HEK293T (cell line): ENCODE results near the gene TRDMT1.

ENCODE experiments used
- BHLHE40 ChIP-seq: fragments of 450-650 bp; IDR thresholded peaks from 2 replicates; pipeline ENCODE4 v1.6.1; 2016; ENCODE audit warnings: mild to moderate bottlenecking, moderate library complexity, borderline replicate concordance
- CTBP1 ChIP-seq: fragments of 450-650 bp; IDR thresholded peaks from 2 replicates; pipeline ENCODE4 v1.6.1; 2016; ENCODE audit warnings: borderline replicate concordance
- FOXM1 ChIP-seq: fragments of 450-650 bp; IDR thresholded peaks from 2 replicates; pipeline ENCODE4 v1.6.1; 2017; ENCODE audit warnings: mild to moderate bottlenecking, borderline replicate concordance
- HDGF ChIP-seq: fragments of 450-650 bp; IDR thresholded peaks from 2 replicates; pipeline ENCODE4 v1.6.1; 2017; ENCODE audit warnings: antibody characterized with exemption, borderline replicate concordance
- SP1 ChIP-seq: fragments of 450-650 bp; IDR thresholded peaks from 2 replicates; pipeline ENCODE4 v1.6.1; 2017

GRCh38 chr10:17161775-17162174 lies 39.7 kb downstream of the TRDMT1 start:
- TF ChIP-seq BHLHE40 (no peak), FOXM1 (no peak), CTBP1 (no peak), HDGF (no peak), SP1 (no peak)
